Measurements from ENCODE around the gene CAMTA1. TPM values are rescaled to one million over a fixed set of nuclear protein-coding genes. Genes with fewer than 3 reads are reported as not detected.

The CAMTA1 gene
- total RNA-seq, 1 experiment from 2014 or later = 69.5 TPM

GRCh38 chr1:7196036-7196911 lies 411.0 kb downstream of the CAMTA1 start (continued):
- TF ChIP-seq ZFX (IDR thresholded peaks at IDR 0.05) = no peak

GRCh38 chr1:7198664-7199063 lies 413.4 kb downstream of the CAMTA1 start:
- Histone ChIP-seq H4K20me1 (ENCODE audit: insufficient read depth) (no peaks in the 10 kb centered on the region), H3K9ac (ENCODE audit: low read length) (no peak overlapping the region), H3K4me1 (ENCODE audit: control insufficient read depth in 1 of 2, insufficient read depth in 2 of 2, low read length in 2 of 2) (no peaks in the 10 kb centered on the region), H3K4me3 (replicated peaks in 1 of 2; ENCODE audit: low read depth in 1 of 2, low read length in 2 of 2) (no peak overlapping the region), H3K4me2 (ENCODE audit: low read length) (no peak overlapping the region), H3K27me3 (ENCODE audit: insufficient read depth, low read length) (peaks cover 4% of the 10 kb centered on the region; the same call in 1 of the 2 replicates), H3K27ac (ENCODE audit: low read depth, low read length) (no peak overlapping the region), H3K36me3 (ENCODE audit: control insufficient read depth in 1 of 2, insufficient read depth in 2 of 2, low read length in 2 of 2) (no peaks in the 10 kb centered on the region), H3K79me2 (ENCODE audit: insufficient read depth, low read length) (no peaks in the 10 kb centered on the region), H3K9me2 (ENCODE audit: insufficient read depth) (no peaks in the 10 kb centered on the region), H3K9me3 (ENCODE audit: control insufficient read depth in 1 of 2, insufficient read depth in 1 of 2, low read depth in 1 of 2, low read length in 2 of 2) (no peaks in the 10 kb centered on the region), H2AFZ (ENCODE audit: low read depth, low read length, poor library complexity, severe bottlenecking) (no peak overlapping the region)
- CTCF ChIA-PET = no interaction called here
- DNase-seq (ENCODE audit: low read depth, low spot score) (no peak), ATAC-seq (no peak)
- intact Hi-C loops (cut with micrococcal nuclease) = no loop called here
- BruUV-seq (replicated peaks) = no TSS peak
- POLR2A ChIA-PET = no interaction called here
- RAD21 ChIA-PET (ENCODE audit: low non-redundant PET in 1 of 2, low total read pairs in 2 of 2, uncharacterized antibody in 2 of 2, unreplicated experiment in 2 of 2) = no interaction called here
- TF ChIP-seq REST (IDR thresholded peaks at IDR 0.05; ENCODE audit: low read depth) = no peak
- no peak for TF ChIP-seq MAX (IDR thresholded peaks at IDR 0.05)
- TF ChIP-seq YY1 (IDR thresholded peaks at IDR 0.05; ENCODE audit: extremely low read depth, insufficient replicate concordance, low read depth, low read length) = no peak
- no peak for TF ChIP-seq EGR1 (IDR thresholded peaks at IDR 0.05; ENCODE audit: low read depth)
- no peak for TF ChIP-seq SRF (IDR thresholded peaks at IDR 0.05; ENCODE audit: low read depth)
- TF ChIP-seq FOSL1 (IDR thresholded peaks at IDR 0.05; ENCODE audit: low read depth) = no peak
- no peak for TF ChIP-seq POLR2AphosphoS5 (IDR thresholded peaks at IDR 0.05; ENCODE audit: low read depth, low read length)
- no peak for TF ChIP-seq ZNF274 (IDR thresholded peaks at IDR 0.05; ENCODE audit: low read depth, low read length)
- TF ChIP-seq SP1 (IDR thresholded peaks at IDR 0.05; ENCODE audit: low read depth) = no peak
- TF ChIP-seq RAD21 (IDR thresholded peaks at IDR 0.05; ENCODE audit: low read depth) = no peak
- no peak for TF ChIP-seq JUND (IDR thresholded peaks at IDR 0.05)
- TF ChIP-seq CEBPB (IDR thresholded peaks at IDR 0.05; ENCODE audit: low read depth) = no peak
- TF ChIP-seq CTCF (IDR thresholded peaks at IDR 0.05 in 2 of 3, conservative IDR thresholded peaks at IDR 0.05 in 1 of 3; ENCODE audit: borderline replicate concordance in 1 of 3, insufficient read depth in 1 of 3, low read depth in 2 of 3, low read length in 2 of 3) = no peak
- no peak for TF ChIP-seq CBX3 (IDR thresholded peaks at IDR 0.05; ENCODE audit: low read depth)
- TF ChIP-seq SIN3A (IDR thresholded peaks at IDR 0.05; ENCODE audit: low read depth) = no peak
- no peak for TF ChIP-seq ZBTB33 (IDR thresholded peaks at IDR 0.05; ENCODE audit: extremely low read depth, insufficient replicate concordance, low read length)
- TF ChIP-seq POLR2A (IDR thresholded peaks at IDR 0.05; ENCODE audit: borderline replicate concordance, extremely low read depth, insufficient read depth, insufficient read length) = no peak

Data from HCT116 (cell line).